SK-MEL-5 (cell line): Measurements from ENCODE around the gene B4GALT4. TPM values are rescaled to one million over a fixed set of nuclear protein-coding genes. Genes with fewer than 3 reads are reported as not detected.
"Not testable (repeated sequence)": the region's sequence is repeated elsewhere in the genome, so short reads cannot be mapped to it uniquely, and the experiment has no call there.

Experiments
- DNase-seq: peaks from one replicate; pipeline ENCODE4 v3.0.0-alpha.2; 2016; ENCODE audit warnings: low read depth, low spot score
- in situ Hi-C: cut with HindIII; loops from 2 replicates; pipeline ENCODE4 v1.10.0; 2016; ENCODE audit warnings: low sequenced_read_pairs, high pct_unique_total_duplicates, low pct_unique_long_range_greater_than_20kb
- total RNA-seq: library from RNA; depleted of rRNA; stranded (reverse); fragments of >200 nt; shearing (Covaris generic); gene quantifications from 2 replicates; pipeline ENCODE4 v1.2.3, GENCODE V29; 2014

Gene B4GALT4
- total RNA-seq, 1 experiment from 2014 or later, result 21.0 TPM

- in situ Hi-C loops, DNase-seq: not testable (repeated sequence)
Measured at GRCh38 chr3:119242387-119243057, 1.8 kb upstream of the B4GALT4 start.

- DNase-seq, result peak; percentile 26
- in situ Hi-C loops, result no loop called here
Measured at GRCh38 chr3:119240101-119240590, 532 bp downstream of the B4GALT4 start.

DNA sequence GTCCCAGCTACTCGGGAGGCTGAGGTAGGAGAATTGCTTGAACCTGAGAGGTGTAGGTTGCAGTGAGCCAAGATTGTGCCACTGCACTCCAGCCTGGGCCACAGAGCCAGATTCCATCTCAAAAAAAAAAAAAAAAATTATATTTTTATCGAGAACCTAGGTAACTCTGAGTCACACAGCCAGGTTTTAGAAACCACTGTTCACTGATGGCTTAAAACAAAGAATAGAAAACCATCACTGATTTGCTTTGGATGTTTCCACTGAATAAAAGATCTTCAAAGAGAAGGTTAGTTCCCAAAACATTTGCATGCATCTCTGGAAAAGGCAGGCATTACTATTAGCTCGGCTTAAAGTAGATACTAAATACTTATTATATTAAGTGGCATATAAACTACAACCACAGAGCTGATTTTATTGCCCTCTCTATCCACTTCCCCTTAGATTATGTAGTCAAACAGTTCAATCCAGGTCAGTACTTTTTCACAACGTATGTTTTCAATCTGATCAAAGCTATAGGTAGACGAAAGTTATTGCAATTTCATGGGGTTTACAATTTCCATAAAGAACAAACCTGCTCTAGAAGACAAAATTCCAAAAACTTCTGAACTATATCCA, 1.4 kb downstream of the B4GALT4 start:
- no peak for DNase-seq
- in situ Hi-C loops, result no loop called here

- in situ Hi-C loops, result no loop called here
- no peak for DNase-seq
Measured at GRCh38 chr3:119238363-119238762, 2.3 kb downstream of the B4GALT4 start.

GRCh38 chr3:119237299-119237698, 3.4 kb downstream of the B4GALT4 start:
- in situ Hi-C loops, result no loop called here
- DNase-seq, result no peak

- in situ Hi-C loops, result no loop called here
- DNase-seq, result no peak
Measured at GRCh38 chr3:119236756-119237155, 3.9 kb downstream of the B4GALT4 start.

DNA sequence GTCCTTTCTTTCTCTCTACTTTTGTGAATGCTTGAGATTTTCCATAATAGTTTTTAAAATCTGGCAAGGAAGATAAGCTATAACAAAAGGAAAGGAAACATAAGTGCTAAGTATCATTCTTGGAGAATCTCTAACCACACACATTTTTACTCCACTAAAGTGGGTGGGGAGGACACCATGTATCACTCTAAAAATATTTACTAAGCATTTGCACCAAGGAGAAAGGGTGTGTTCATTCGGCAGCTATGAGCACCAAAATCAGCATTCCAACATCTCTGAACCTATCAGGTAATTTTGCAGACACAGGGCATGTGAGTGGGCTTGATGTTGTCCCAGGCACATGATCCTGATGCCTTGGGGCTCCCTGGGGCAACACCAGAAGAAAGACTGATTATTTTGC, 5.5 kb downstream of the B4GALT4 start:
- no peak for DNase-seq
- in situ Hi-C loops, result no loop called here

DNA sequence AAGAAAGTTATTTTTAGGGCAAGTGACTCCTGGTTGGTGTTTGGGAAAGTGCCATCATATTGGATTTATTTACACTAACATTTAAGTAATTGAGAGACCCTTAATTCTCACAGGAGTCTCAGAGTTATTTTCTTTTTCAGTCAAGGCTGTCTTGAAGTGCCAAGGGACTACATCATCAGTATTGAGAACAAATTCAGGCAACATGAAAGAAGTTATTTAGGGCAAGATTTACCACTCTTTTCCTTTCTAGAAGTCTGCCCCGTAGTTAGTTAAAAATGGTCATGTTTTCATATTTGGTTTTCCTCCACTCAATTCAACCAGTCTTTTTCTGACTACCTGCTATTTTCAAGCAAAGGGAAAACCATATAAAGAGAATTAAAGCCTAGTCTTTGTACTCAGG, 6.1 kb downstream of the B4GALT4 start:
- in situ Hi-C loops, result no loop called here
- no peak for DNase-seq

DNA sequence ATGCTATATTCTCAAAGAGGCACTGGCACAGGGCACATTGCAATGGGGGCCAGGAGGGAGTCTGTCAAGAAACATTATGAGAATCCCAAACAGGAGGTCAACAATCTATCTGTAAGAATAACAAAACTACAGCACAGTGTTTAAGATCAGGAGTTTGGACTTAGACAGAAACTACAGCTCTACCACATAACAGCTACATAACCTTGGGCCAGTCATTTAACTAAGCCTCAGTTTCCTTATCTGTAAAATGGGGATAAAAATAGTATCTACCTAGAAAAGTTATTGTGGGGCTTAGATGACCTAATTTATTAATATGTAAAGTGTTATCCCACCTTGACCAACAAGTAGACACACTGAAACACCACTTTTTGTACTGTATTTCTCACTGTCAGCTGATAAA, 9.9 kb downstream of the B4GALT4 start:
- in situ Hi-C loops, result no loop called here
- DNase-seq, result no peak

GRCh38 chr3:119230071-119230470, 10.6 kb downstream of the B4GALT4 start:
- in situ Hi-C loops, result no loop called here
- DNase-seq, result peak; percentile 55

DNA sequence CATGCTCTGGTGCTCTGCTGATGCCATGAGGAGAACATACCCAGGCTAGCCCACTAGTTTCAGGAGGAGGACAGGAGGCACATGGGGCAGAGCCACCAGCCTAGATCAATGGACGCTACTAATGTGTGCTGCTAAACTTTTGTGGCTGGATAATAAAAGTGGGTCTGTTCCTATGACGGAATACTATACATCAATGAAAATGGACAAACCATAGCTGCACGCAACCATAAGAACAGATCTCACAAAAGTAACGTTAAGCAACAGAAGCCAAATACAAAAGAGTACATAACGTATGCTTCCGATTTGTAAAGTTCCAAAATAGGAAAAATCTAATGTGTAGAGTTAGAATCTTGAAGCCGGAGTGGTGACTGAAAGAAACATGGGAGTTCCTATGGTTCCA, 11.5 kb downstream of the B4GALT4 start:
- in situ Hi-C loops, result no loop called here
- DNase-seq, result no peak

DNA sequence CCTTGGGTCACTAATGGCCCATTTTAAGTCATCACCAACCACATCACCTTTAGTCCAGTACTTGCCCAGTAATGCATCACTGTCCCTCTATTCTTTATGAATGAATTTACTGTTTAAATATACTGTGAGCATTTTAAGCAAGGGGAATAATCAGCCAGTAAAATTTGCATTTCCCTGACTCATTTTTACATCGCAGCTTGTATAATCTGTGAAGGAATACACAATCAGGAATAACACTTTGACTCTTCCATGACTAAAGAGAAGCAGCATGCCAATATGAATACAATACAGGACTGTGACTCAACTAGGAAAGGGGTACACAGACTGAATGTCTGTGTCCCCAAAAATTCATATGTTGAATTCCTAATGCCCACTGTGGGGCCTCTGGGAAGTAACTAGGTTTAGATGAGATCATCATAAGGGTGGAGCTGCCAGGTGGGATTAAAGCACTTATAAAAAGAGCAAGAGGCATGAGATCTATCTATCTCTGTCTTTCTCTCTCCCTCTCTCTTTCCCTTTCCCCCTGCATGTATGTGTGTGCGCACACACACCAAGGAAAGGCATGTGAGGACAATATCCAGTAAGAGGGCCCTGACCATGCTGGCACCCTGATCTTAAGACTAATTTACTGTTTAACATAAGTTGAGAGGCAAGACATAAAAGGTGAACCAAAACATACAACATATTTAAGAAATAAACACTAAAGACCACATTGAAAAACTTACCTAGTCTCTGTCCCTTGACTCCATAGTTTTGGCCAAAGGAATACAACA, 12.1 kb downstream of the B4GALT4 start:
- in situ Hi-C loops, result no loop called here

DNA sequence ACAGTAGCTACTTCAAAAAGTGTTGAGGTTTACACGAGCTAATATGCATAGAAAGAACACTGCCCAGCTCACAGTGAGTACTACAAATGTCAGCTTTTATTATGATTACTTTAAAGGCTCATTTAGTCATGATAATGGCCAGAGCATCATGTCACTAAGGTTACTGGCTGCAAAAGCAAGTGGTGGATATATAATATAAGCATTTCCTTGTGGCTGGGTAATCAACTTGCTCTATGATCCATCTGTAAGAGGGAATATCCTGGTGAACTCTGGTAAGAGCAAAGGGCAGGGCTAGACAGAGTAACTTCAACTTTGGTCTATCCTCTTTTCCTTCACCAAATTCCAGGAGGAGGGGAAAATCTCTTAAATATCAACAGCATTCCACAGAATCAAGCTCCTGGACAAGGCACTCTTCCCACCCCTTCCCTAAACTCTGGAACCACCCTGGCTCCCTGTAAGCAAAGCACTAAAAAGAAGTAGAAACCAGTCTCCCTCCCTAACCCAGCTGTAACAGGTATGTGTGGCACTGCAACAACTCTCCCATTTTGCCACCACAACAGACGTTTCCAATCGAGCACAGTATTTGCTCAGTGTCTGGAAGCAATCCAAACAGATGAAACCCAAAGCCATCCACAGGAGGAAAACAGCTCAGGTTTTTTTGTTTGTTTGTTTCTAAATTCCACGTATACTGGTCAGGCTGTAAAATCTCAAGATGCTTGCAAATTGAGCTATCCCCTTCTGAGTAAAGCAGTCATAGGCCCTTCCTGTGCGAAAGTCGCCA, 13.4 kb downstream of the B4GALT4 start:
- in situ Hi-C loops, result no loop called here
- no peak for DNase-seq

More for the DNA sequence above, 12.1 kb downstream of the B4GALT4 start:
- DNase-seq, result no peak

- in situ Hi-C loops, result no loop called here
- DNase-seq, result no peak
Measured at GRCh38 chr3:119225121-119225520, 15.6 kb downstream of the B4GALT4 start.

DNA sequence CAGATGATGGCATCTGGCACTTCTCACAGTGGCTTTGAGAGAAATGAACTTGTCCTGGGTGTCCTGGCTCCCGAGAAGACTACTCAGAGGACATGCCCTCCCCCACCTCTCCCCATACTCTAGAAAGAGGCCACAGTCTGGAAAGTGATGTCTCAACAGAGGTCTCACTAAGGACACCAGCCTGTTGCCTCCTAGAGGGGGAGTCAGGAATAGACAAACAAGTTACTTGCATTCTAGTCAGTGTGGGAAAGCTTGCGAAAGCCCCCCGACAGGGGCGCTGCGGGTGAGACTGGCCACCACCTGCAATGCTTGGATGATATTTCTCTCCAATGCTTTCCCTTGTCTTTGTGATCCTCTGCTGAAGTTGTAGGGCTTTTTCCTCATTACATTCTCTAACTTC, 17.2 kb downstream of the B4GALT4 start:
- DNase-seq, result no peak
- in situ Hi-C loops, result no loop called here

DNA sequence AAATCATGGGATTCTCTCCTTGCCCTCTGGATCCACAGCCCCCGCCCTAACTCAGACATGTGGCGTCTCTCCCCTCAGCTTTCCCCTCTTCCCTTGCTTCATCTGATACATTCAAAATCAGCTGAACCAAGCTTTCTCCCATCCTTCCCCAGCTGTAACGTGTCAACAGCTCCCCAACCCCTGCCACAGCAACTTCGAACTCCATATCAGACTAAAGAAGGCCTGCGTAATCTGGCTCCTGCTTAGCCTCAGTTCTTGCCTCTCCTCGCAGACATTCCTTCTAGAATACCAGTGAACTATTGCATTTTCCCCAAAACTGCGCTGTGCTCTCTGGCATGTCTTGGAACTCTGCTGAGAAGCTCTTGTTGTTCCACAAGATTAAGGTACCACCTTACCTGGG, 18.3 kb downstream of the B4GALT4 start:
- no peak for DNase-seq
- in situ Hi-C loops, result no loop called here

- in situ Hi-C loops, result no loop called here
- DNase-seq, result no peak
Measured at GRCh38 chr3:119221779-119222320, 18.8 kb downstream of the B4GALT4 start.
